Fibroblast of upper back skin (primary cell): Measurements from ENCODE around the gene GTF2I.
"Not testable (repeated sequence)": the region's sequence is repeated elsewhere in the genome, so short reads cannot be mapped to it uniquely, and the experiment has no call there.

Experiments used
- DNase-seq: peaks from one replicate; pipeline ENCODE4 v3.0.0-alpha.2; 2013

Gene GTF2I

GRCh38 chr7:74717889-74718288 lies 60.4 kb downstream of the GTF2I start:
- no peak for DNase-seq

- DNase-seq = peak; percentile 1
Observed at GRCh38 chr7:74718336-74718735, 60.8 kb downstream of the GTF2I start.

GRCh38 chr7:74722153-74722552 lies 64.6 kb downstream of the GTF2I start:
- no peak for DNase-seq

- no peak for DNase-seq
Observed at GRCh38 chr7:74725840-74726239, 68.3 kb downstream of the GTF2I start.

- no peak for DNase-seq
Observed at GRCh38 chr7:74726309-74727101, 69.0 kb downstream of the GTF2I start.

- DNase-seq = not testable (repeated sequence)
Observed at GRCh38 chr7:74728686-74729085, 71.2 kb downstream of the GTF2I start.

GRCh38 chr7:74730186-74730585 lies 72.7 kb downstream of the GTF2I start:
- not testable (repeated sequence) for DNase-seq

- not testable (repeated sequence) for DNase-seq
Observed at GRCh38 chr7:74739974-74740703, 82.6 kb downstream of the GTF2I start.

GRCh38 chr7:74743936-74744557 lies 86.5 kb downstream of the GTF2I start:
- not testable (repeated sequence) for DNase-seq

- not testable (repeated sequence) for DNase-seq
Observed at GRCh38 chr7:74753921-74754482, 96.5 kb downstream of the GTF2I start.

- DNase-seq = not testable (repeated sequence)
Observed at GRCh38 chr7:74756673-74757072, 99.2 kb downstream of the GTF2I start.

GRCh38 chr7:74758268-74758667 lies 100.8 kb downstream of the GTF2I start:
- not testable (repeated sequence) for DNase-seq

- not testable (repeated sequence) for DNase-seq
Observed at GRCh38 chr7:74758982-74759381, 101.5 kb downstream of the GTF2I start.

- DNase-seq = not testable (repeated sequence)
Observed at GRCh38 chr7:74765205-74765918, 107.8 kb downstream of the GTF2I start.

- not testable (repeated sequence) for DNase-seq
Observed at GRCh38 chr7:74766509-74766908, 109.0 kb downstream of the GTF2I start.

- DNase-seq = not testable (repeated sequence)
Observed at GRCh38 chr7:74766991-74767390, 109.5 kb downstream of the GTF2I start.

GRCh38 chr7:74770062-74770461 lies 112.5 kb downstream of the GTF2I start:
- DNase-seq = not testable (repeated sequence)

- not testable (repeated sequence) for DNase-seq
Observed at GRCh38 chr7:74772093-74772492, 114.6 kb downstream of the GTF2I start.

GRCh38 chr7:74773760-74774750 lies 116.5 kb downstream of the GTF2I start, which contains the start of gene NCF1:
NCF1 (plus strand) TSS chr7:74774011; CDS start chr7:74774032, 21 bp downstream.
- DNase-seq = not testable (repeated sequence)

- DNase-seq = not testable (repeated sequence)
Observed at GRCh38 chr7:74775111-74775510, 117.6 kb downstream of the GTF2I start.

- DNase-seq = not testable (repeated sequence)
Observed at GRCh38 chr7:74779053-74779452, 121.5 kb downstream of the GTF2I start.
